ENCODE measurements around the gene COA1. TPM values are rescaled to one million over a fixed set of nuclear protein-coding genes. Genes with fewer than 3 reads are reported as not detected.
"Not testable (repeated sequence)": the region's sequence is repeated elsewhere in the genome, so short reads cannot be mapped to it uniquely, and the experiment has no call there.

COA1 gene
- total and polyA plus RNA-seq, 2 donors (not counting 3 experiments of a cell fraction or from before 2014, with no cell fraction given), result 38.1 to 55.1 TPM

DNA sequence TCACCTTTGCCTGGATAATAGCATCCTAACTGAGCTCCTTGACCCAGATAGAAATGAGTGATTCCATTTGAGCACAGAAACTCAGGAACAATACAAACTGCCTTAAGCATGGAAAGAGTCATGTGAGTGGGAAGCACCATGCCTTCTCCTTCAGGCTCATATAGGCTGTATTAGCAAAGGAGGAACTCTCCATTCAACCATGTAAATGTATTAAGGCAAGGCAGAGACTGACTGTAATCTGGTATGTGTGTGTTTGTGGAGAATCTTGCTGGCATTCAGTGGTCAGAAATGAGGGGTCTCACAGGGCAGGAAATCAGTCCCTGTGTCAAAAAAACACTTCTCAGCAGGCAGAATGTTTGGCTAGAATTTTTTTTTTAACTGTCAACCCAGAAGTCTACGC lies 40.2 kb downstream of the COA1 start:
- Histone ChIP-seq H3K4me2 (ENCODE audit: insufficient read depth, low read length) (no peak overlapping the region), H3K4me3 (replicated peaks in 1 of 3; ENCODE audit: insufficient read depth in 1 of 3, low read depth in 1 of 3, low read length in 3 of 3) (no peak overlapping the region), H3K27ac (ENCODE audit: insufficient read depth, low read depth, low read length) (no peak overlapping the region), H3K27me3 (ENCODE audit: control insufficient read depth in 2 of 2, insufficient read depth in 2 of 2, low read length in 2 of 2) (no peaks in the 10 kb centered on the region), H3K36me3 (ENCODE audit: control insufficient read depth in 2 of 2, extremely low read depth in 1 of 2, insufficient read depth in 2 of 2, low read length in 2 of 2) (no peaks in the 10 kb centered on the region), H3K79me2 (ENCODE audit: control insufficient read depth, insufficient read depth, low read length) (peaks cover 36% of the 10 kb centered on the region), H3K9me1 (replicated peaks; ENCODE audit: control insufficient read depth, extremely low read depth, insufficient read depth, low read length) (no peaks in the 10 kb centered on the region), H2AFZ (ENCODE audit: low read depth, low read length) (no peak overlapping the region), H4K20me1 (replicated peaks; ENCODE audit: control insufficient read depth, extremely low read depth, insufficient read depth, low read length) (no peaks in the 10 kb centered on the region), H3K4me1 (ENCODE audit: control insufficient read depth, extremely low read depth, insufficient read depth, low read length) (peaks cover 7% of the 10 kb centered on the region), H3K9me3 (replicated peaks; ENCODE audit: control insufficient read depth, insufficient read depth, low read length) (no peaks in the 10 kb centered on the region), H3K9ac (replicated peaks; ENCODE audit: extremely low read depth, insufficient read depth, low read length) (no peak overlapping the region)
- no TSS peak for BruUV-seq (replicated peaks)
- no peak for FAIRE-seq
- DNase-seq (ENCODE audit: low read depth, low spot score), result no peak
- dilution Hi-C loops (cut with MboI; ENCODE audit: extremely low pct_ligation_motif_present, low sequenced_read_pairs) (no loop called here), intact Hi-C loops (cut with micrococcal nuclease) (no loop called here)
- TF ChIP-seq EZH2 (IDR thresholded peaks at IDR 0.05; ENCODE audit: borderline replicate concordance, low read depth, low read length, severe bottlenecking) (no peak), GATA2 (IDR thresholded peaks at IDR 0.05; ENCODE audit: insufficient read depth, insufficient read length, low read depth, low read length) (no peak), MYC (IDR thresholded peaks at IDR 0.05; ENCODE audit: low read depth, low read length) (no peak), POLR2A (IDR thresholded peaks at IDR 0.05; ENCODE audit: low read depth, low read length) (no peak), POLR2AphosphoS5 (IDR thresholded peaks at IDR 0.05; ENCODE audit: insufficient read depth, low read depth, low read length) (no peak), FOS (IDR thresholded peaks at IDR 0.05; ENCODE audit: borderline replicate concordance, insufficient read depth, low read length) (no peak), JUN (IDR thresholded peaks at IDR 0.05; ENCODE audit: borderline replicate concordance, insufficient read depth, insufficient read length, low read depth) (no peak)
- TF ChIP-seq, protein P1, sequence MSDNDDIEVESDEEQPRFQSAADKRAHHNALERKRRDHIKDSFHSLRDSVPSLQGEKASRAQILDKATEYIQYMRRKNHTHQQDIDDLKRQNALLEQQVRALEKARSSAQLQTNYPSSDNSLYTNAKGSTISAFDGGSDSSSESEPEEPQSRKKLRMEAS (IDR thresholded peaks at IDR 0.05; ENCODE audit: insufficient read depth, insufficient read length), result no peak
- ChIA-PET POLR2A (interaction anchor here (0.6 kb wide), 1 partner anchor 39 kb away, joined by 3 read pairs; no protein-coding TSS in a partner anchor), CTCF (interaction anchor here (1.2 to 5.2 kb wide), 5 partner anchors 9 to 107 kb away, joined by 3 to 32 read pairs (median 6); partner anchors contain the start of gene STK17A)

DNA sequence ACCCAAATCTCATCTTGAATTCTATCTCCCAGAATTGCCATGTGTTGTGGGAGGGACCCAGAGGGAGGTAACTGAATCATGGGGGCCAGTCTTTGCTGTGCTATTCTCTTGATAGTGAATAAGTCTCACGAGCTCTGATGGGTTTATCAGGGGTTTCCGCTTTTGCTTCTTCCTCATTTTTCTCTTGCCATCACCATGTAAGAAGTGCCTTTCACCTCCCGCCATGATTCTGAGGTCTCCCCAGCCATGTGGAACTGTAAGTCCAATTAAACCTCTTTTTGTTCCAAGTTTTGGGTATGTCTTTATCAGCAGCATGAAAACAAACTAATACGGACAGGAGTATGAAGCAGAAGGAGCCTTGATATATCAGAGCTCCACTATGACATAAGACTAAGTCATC lies 41.5 kb downstream of the COA1 start:
- FAIRE-seq, POLR2A ChIA-PET: not testable (repeated sequence)
- CTCF ChIA-PET, result interaction anchor here (1.0 to 5.2 kb wide), 7 partner anchors 9 to 106 kb away, joined by 3 to 32 read pairs (median 4); partner anchors contain the start of gene STK17A

More for the DNA sequence above, 41.5 kb downstream of the COA1 start:
- H3K4me1 ChIP-seq (ENCODE audit: control insufficient read depth, extremely low read depth, insufficient read depth, low read length); BruUV-seq (replicated peaks); H3K27ac ChIP-seq (ENCODE audit: insufficient read depth, low read depth, low read length); H2AFZ ChIP-seq (ENCODE audit: low read depth, low read length); intact Hi-C loops (cut with micrococcal nuclease); H3K4me3 ChIP-seq (replicated peaks in 1 of 3; ENCODE audit: insufficient read depth in 1 of 3, low read depth in 1 of 3, low read length in 3 of 3); H4K20me1 ChIP-seq (replicated peaks; ENCODE audit: control insufficient read depth, extremely low read depth, insufficient read depth, low read length); H3K27me3 ChIP-seq (ENCODE audit: control insufficient read depth in 2 of 2, insufficient read depth in 2 of 2, low read length in 2 of 2); dilution Hi-C loops (cut with MboI; ENCODE audit: extremely low pct_ligation_motif_present, low sequenced_read_pairs); H3K9ac ChIP-seq (replicated peaks; ENCODE audit: extremely low read depth, insufficient read depth, low read length); H3K4me2 ChIP-seq (ENCODE audit: insufficient read depth, low read length); H3K9me1 ChIP-seq (replicated peaks; ENCODE audit: control insufficient read depth, extremely low read depth, insufficient read depth, low read length); DNase-seq (ENCODE audit: low read depth, low spot score); H3K36me3 ChIP-seq (ENCODE audit: control insufficient read depth in 2 of 2, extremely low read depth in 1 of 2, insufficient read depth in 2 of 2, low read length in 2 of 2); H3K9me3 ChIP-seq (replicated peaks; ENCODE audit: control insufficient read depth, insufficient read depth, low read length): not testable (repeated sequence)
- H3K79me2 ChIP-seq (ENCODE audit: control insufficient read depth, insufficient read depth, low read length), result peaks cover 29% of the 10 kb centered on the region
